ENCODE data around the gene NKAIN1.

The NKAIN1 gene

GRCh38 chr1:31144442-31144841 is 95.2 kb downstream of the NKAIN1 start:
- H3K4me3 ChIP-seq (ENCODE audit: low read length), result no peak overlapping the region
- H3K9me2 ChIP-seq (replicated peaks; ENCODE audit: insufficient read depth, low read length), result no peaks in the 10 kb centered on the region
- H3F3A ChIP-seq (ENCODE audit: insufficient read depth, low read length), result no peaks in the 10 kb centered on the region
- H3K27me3 ChIP-seq (replicated peaks; ENCODE audit: insufficient read depth, low read length), result no peaks in the 10 kb centered on the region
- H3K9me3 ChIP-seq (replicated peaks; ENCODE audit: insufficient read depth, low read length), result no peaks in the 10 kb centered on the region
- no peaks in the 10 kb centered on the region for H4K20me1 ChIP-seq (ENCODE audit: insufficient read depth, low read length)
- TF ChIP-seq EZH2phosphoT487 (IDR thresholded peaks at IDR 0.05; ENCODE audit: low read length) (no peak), CTCF (IDR thresholded peaks at IDR 0.05; ENCODE audit: low read length) (no peak), EZH2 (optimal IDR thresholded peaks at IDR 0.05; ENCODE audit: low read depth, low read length) (no peak)
- DNase-seq, result no peak
- no peak overlapping the region for H2AFZ ChIP-seq (ENCODE audit: low read length)
- H3K4me1 ChIP-seq (ENCODE audit: low read length), result no peaks in the 10 kb centered on the region
- no peaks in the 10 kb centered on the region for H3K36me3 ChIP-seq (replicated peaks; ENCODE audit: insufficient read depth, low read length)
- no peak overlapping the region for H3K4me2 ChIP-seq (ENCODE audit: low read depth, low read length)
- H3K27ac ChIP-seq (ENCODE audit: low read length), result no peak overlapping the region
- H3K79me2 ChIP-seq (ENCODE audit: low read length), result no peaks in the 10 kb centered on the region
- no peak overlapping the region for H3K9ac ChIP-seq (ENCODE audit: low read length)

GRCh38 chr1:31143455-31143854 is 96.2 kb downstream of the NKAIN1 start:
- Histone ChIP-seq H3K27me3 (replicated peaks; ENCODE audit: insufficient read depth, low read length) (no peaks in the 10 kb centered on the region), H3K4me1 (ENCODE audit: low read length) (no peaks in the 10 kb centered on the region), H3K9me3 (replicated peaks; ENCODE audit: insufficient read depth, low read length) (no peaks in the 10 kb centered on the region), H3K4me3 (ENCODE audit: low read length) (no peak overlapping the region), H3K9me2 (replicated peaks; ENCODE audit: insufficient read depth, low read length) (no peaks in the 10 kb centered on the region), H3K9ac (ENCODE audit: low read length) (no peak overlapping the region), H4K20me1 (ENCODE audit: insufficient read depth, low read length) (no peaks in the 10 kb centered on the region), H3K4me2 (ENCODE audit: low read depth, low read length) (no peak overlapping the region), H3F3A (ENCODE audit: insufficient read depth, low read length) (no peaks in the 10 kb centered on the region), H3K27ac (ENCODE audit: low read length) (no peak overlapping the region), H3K79me2 (ENCODE audit: low read length) (no peaks in the 10 kb centered on the region), H3K36me3 (replicated peaks; ENCODE audit: insufficient read depth, low read length) (no peaks in the 10 kb centered on the region), H2AFZ (ENCODE audit: low read length) (no peak overlapping the region)
- no peak for DNase-seq
- TF ChIP-seq EZH2phosphoT487 (IDR thresholded peaks at IDR 0.05; ENCODE audit: low read length) (no peak), CTCF (IDR thresholded peaks at IDR 0.05; ENCODE audit: low read length) (no peak), EZH2 (optimal IDR thresholded peaks at IDR 0.05; ENCODE audit: low read depth, low read length) (no peak)

GRCh38 chr1:31142406-31142805 is 97.3 kb downstream of the NKAIN1 start:
- no peak for DNase-seq
- H3K9ac ChIP-seq (ENCODE audit: low read length), result no peak overlapping the region
- no peak overlapping the region for H3K27ac ChIP-seq (ENCODE audit: low read length)
- no peaks in the 10 kb centered on the region for H3K9me2 ChIP-seq (replicated peaks; ENCODE audit: insufficient read depth, low read length)
- H3K9me3 ChIP-seq (replicated peaks; ENCODE audit: insufficient read depth, low read length), result no peaks in the 10 kb centered on the region
- no peak overlapping the region for H3K4me3 ChIP-seq (ENCODE audit: low read length)
- no peaks in the 10 kb centered on the region for H4K20me1 ChIP-seq (ENCODE audit: insufficient read depth, low read length)
- no peak for TF ChIP-seq CTCF (IDR thresholded peaks at IDR 0.05; ENCODE audit: low read length)
- no peak for TF ChIP-seq EZH2phosphoT487 (IDR thresholded peaks at IDR 0.05; ENCODE audit: low read length)
- no peaks in the 10 kb centered on the region for H3K79me2 ChIP-seq (ENCODE audit: low read length)
- H3F3A ChIP-seq (ENCODE audit: insufficient read depth, low read length), result no peaks in the 10 kb centered on the region
- no peaks in the 10 kb centered on the region for H3K27me3 ChIP-seq (replicated peaks; ENCODE audit: insufficient read depth, low read length)
- H2AFZ ChIP-seq (ENCODE audit: low read length), result no peak overlapping the region
- H3K4me1 ChIP-seq (ENCODE audit: low read length), result no peaks in the 10 kb centered on the region
- no peak overlapping the region for H3K4me2 ChIP-seq (ENCODE audit: low read depth, low read length)
- no peaks in the 10 kb centered on the region for H3K36me3 ChIP-seq (replicated peaks; ENCODE audit: insufficient read depth, low read length)
